ENCODE measurements around the gene ANO6.

GRCh38 chr12:45209784-45210183 is 6.1 kb upstream of the ANO6 start:
- TF ChIP-seq CTCF (IDR thresholded peaks at IDR 0.05; ENCODE audit: low read length) (no peak), EZH2 (optimal IDR thresholded peaks at IDR 0.05; ENCODE audit: low read depth, low read length) (no peak), EZH2phosphoT487 (IDR thresholded peaks at IDR 0.05; ENCODE audit: low read length) (no peak)
